Esophagus muscularis mucosa (tissue), 3 donors: ENCODE results near the gene HNRNPH3.

ENCODE experiments used
- CTCF ChIP-seq, 3 experiments: fragments of 200-600 bp in 2 of 3; fragments of 450-650 bp in 1 of 3; sonication (generic) in 2 of 3; IDR thresholded peaks; one replicate each; pipeline ENCODE4 v1.5.1; 2017 to 2019; ENCODE audit warnings: antibody characterized with exemption in 3 of 3, mild to moderate bottlenecking in 2 of 3, moderate library complexity in 1 of 3
- POLR2A ChIP-seq: fragments of 450-650 bp; IDR thresholded peaks from one replicate; pipeline ENCODE4 v1.6.1; 2017; ENCODE audit warnings: antibody characterized with exemption, moderate library complexity, mild to moderate bottlenecking, low read depth
- POLR2AphosphoS5 ChIP-seq, 2 donors: sonication (generic); formaldehyde crosslinking; IDR thresholded peaks; one replicate each; pipeline ENCODE4 v1.6.1; 2017; ENCODE audit warnings: antibody characterized with exemption in 2 of 2

GRCh38 chr10:68365611-68366010, 33.7 kb downstream of the HNRNPH3 start:
- TF ChIP-seq CTCF (IDR thresholded peaks at IDR 0.05) (no peak), POLR2A (no peak), POLR2AphosphoS5 (IDR thresholded peaks at IDR 0.05) (no peak)
